Lower leg skin (tissue), 3 donors: ENCODE data around the gene VN1R5.

Experiments used
- CTCF ChIP-seq, 3 donors: fragments of 450-650 bp; IDR thresholded peaks; one replicate each; pipeline ENCODE4 v1.5.1; 2016; ENCODE audit warnings: antibody characterized with exemption in 3 of 3, mild to moderate bottlenecking in 3 of 3, moderate library complexity in 2 of 3
- POLR2A ChIP-seq, 2 donors: fragments of 450-650 bp; IDR thresholded peaks; one replicate each; pipeline ENCODE4 v1.6.1; 2016 to 2017; ENCODE audit warnings: antibody characterized with exemption in 2 of 2, mild to moderate bottlenecking in 1 of 2, moderate library complexity in 1 of 2

DNA sequence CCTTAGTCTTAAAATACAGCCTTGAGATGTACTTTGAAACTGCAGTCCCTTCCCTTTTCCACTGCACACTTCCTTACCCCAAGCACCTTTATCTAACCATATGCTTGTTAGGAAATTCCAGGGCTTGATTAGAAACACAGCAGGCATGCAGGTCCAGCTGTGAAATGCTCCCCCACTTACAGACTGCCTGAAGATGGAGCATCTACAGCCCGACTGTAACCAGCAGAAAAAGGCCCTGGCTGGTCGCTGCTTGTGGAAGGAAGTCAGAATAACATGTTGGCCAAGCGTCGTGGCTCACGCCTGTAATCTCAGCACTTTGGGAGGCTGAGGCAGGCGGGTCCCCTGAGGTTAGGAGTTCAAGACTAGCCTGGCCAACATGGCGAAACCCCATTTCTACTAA lies 37.2 kb downstream of the VN1R5 start:
- no peak for TF ChIP-seq CTCF (IDR thresholded peaks at IDR 0.05)
- TF ChIP-seq POLR2A (IDR thresholded peaks at IDR 0.05): no peak
